Stomach smooth muscle (tissue), 2 donors: ENCODE results near the gene LONRF3.
"Not testable (repeated sequence)": the region's sequence is repeated elsewhere in the genome, so short reads cannot be mapped to it uniquely, and the experiment has no call there.

Experiments used
- H3K27ac ChIP-seq: one replicate; pipeline ENCODE4 v1.7.0; 2013; ENCODE audit warnings: mild to moderate bottlenecking, low read length, inconsistent platforms
- H3K27me3 ChIP-seq, 2 donors: one replicate each; pipeline ENCODE4 v1.7.0; 2013; ENCODE audit warnings: low read length in 2 of 2; ENCODE audit not compliant: insufficient read depth in 2 of 2, control insufficient read depth in 1 of 2
- H3K36me3 ChIP-seq, 2 donors: one replicate each; pipeline ENCODE4 v1.7.0; 2013; ENCODE audit warnings: low read length in 2 of 2; ENCODE audit not compliant: control insufficient read depth in 2 of 2, insufficient read depth in 2 of 2
- H3K4me1 ChIP-seq: one replicate; pipeline ENCODE4 v1.7.0; 2013; ENCODE audit warnings: low read length; ENCODE audit not compliant: control insufficient read depth, insufficient read depth
- H3K4me3 ChIP-seq, 2 donors: one replicate each; pipeline ENCODE4 v1.7.0; 2013; ENCODE audit warnings: low read length in 2 of 2
- H3K9ac ChIP-seq, 2 donors: one replicate each; pipeline ENCODE4 v1.7.0; 2013; ENCODE audit warnings: low read length in 2 of 2, mild to moderate bottlenecking in 1 of 2
- H3K9me3 ChIP-seq, 2 donors: one replicate each; pipeline ENCODE4 v1.7.0; 2013; ENCODE audit warnings: low read length in 2 of 2; ENCODE audit not compliant: control insufficient read depth in 2 of 2
- donor health status: healthy.
- donor health status: Pancreatic carcinoma.

Gene LONRF3

DNA sequence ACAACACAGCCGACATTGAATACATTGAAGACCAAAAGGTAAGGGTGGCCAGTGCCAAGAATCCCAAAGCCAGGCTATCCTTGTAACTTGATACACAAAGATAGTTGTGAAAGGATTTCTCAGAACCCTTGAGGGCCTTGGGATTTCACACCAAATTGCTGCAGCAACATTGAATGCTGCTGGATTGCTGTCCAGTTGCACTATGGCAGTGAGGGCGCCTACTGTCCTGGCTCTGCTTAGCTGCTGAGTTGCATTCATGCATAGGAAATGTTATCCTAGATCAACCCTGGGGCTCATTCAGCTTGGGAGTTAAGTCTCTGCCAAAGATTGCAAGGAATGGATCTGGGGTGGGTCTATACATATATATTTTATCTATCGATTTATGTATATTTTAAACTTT is 38.7 kb downstream of the LONRF3 start:
- Histone ChIP-seq H3K9ac (no peak overlapping the region), H3K36me3 (peaks cover 18 to 36% of the 10 kb centered on the region in 2 donors), H3K27ac (no peak overlapping the region), H3K4me1 (no peaks in the 10 kb centered on the region), H3K9me3 (peaks cover 0 to 2% of the 10 kb centered on the region in 2 donors), H3K27me3 (peaks cover 0 to 6% of the 10 kb centered on the region in 2 donors), H3K4me3 (no peak overlapping the region)

DNA sequence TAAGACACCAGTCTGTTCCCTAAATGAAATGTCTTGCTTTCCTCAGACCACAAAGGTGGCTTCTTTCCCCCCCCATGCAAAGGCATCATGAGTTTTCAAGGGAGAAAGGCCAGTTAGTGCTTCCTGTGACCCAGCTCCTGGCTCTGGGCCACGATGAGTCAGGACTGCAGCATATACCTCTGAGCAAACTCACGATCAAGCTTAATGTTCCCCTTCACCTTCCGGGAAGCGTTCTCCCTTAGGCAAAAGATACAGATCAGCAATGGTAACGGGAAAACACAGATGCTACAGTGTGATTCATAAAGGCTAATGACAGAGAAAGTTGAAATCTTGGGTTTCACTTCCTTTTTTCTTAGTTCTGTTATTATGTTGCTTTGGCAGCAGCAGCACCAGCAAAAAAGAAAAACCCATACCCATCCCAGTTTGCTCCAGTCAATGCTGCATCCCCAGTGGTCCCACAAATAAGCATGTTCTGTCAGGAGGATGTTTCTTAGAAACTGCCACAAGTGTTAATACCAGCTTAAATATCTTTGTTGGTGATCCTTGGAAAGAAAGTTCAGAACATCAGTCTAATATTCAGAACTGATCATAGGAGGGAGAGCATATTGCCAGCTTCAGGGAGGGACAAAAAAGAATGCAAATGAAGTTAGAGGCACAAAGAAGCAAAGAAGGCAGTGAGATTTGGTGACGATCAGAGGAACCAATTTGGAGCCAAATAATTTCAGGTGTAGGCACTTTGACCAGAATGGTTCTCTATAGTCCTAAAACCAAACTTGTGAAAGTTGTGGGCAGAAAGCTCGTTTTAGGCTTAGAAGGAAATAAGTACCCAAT is 41.2 kb downstream of the LONRF3 start:
- Histone ChIP-seq H3K27me3 (no peaks in the 10 kb centered on the region), H3K9ac (no peak overlapping the region), H3K36me3 (peaks cover 11 to 28% of the 10 kb centered on the region in 2 donors), H3K27ac (no peak overlapping the region), H3K4me1 (no peaks in the 10 kb centered on the region), H3K4me3 (no peak overlapping the region), H3K9me3 (peaks cover 0 to 2% of the 10 kb centered on the region in 2 donors)

DNA sequence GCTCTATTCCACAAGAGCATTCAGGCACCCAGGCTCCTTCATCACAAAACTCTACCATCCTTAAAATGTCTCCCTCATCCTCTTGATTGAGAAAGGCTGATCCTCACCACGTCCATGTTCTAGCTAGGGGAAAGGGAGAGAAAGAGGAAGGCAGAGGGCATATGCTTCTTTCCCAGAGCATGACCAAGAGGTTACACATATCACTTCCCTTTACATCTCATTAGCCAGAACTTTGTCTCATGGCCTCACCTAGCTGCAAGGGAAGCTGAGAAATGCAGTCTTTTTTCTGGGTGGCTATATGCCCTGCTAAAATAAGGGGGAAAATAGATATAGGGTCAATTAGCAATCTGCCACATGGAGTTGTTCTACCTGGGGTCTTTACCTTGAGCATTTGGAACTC is 42.7 kb downstream of the LONRF3 start:
- no peaks in the 10 kb centered on the region for H3K27me3 ChIP-seq
- H3K4me3 ChIP-seq = no peak overlapping the region
- H3K4me1 ChIP-seq = no peaks in the 10 kb centered on the region
- H3K9me3 ChIP-seq = peaks cover 0 to 2% of the 10 kb centered on the region in 2 donors
- no peak overlapping the region for H3K9ac ChIP-seq
- H3K27ac ChIP-seq = no peak overlapping the region
- H3K36me3 ChIP-seq = peaks cover 11 to 21% of the 10 kb centered on the region in 2 donors

DNA sequence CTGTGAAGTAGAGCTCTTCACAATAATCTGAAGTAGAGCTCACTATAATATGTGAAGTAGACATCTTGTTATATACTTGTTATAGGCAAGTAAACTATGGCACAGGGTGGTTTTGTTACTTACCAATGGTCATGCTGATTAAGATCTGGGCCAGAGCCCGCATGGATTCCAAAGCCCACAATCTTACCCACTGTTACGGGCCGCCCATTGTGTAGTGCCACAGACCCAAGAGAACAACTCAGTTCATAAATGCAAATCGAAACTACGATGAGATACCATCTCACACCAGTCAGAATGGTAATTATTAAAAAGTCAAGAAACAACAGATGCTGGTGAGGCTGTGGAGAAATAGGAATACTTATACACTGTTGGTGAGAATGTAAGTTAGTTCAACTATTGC is 51.5 kb downstream of the LONRF3 start:
- Histone ChIP-seq H3K9me3 (no peaks in the 10 kb centered on the region), H3K4me3 (no peak overlapping the region), H3K36me3 (no peaks in the 10 kb centered on the region), H3K9ac (no peak overlapping the region), H3K27ac (no peak overlapping the region), H3K27me3 (no peaks in the 10 kb centered on the region), H3K4me1 (no peaks in the 10 kb centered on the region)

DNA sequence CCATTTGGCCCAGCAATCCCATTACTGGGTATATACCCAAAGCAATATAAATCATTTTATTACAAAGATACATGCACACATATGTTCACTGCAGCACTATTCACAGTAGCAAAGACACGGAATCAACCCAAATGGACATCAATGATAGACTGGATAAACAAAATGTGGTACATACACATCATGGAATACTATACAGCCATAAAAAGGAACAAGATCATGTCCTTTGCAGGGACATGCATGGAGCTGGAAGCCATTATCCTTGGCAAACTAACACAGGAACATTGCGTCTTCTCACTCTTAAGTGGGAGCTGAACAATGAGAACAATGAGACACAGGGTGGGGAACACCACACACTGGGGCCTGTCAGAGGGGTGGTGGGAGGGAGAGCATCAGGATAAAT is 51.9 kb downstream of the LONRF3 start:
- H3K27me3 ChIP-seq, H3K36me3 ChIP-seq, H3K4me3 ChIP-seq, H3K27ac ChIP-seq, H3K4me1 ChIP-seq, H3K9ac ChIP-seq, H3K9me3 ChIP-seq: not testable (repeated sequence)

DNA sequence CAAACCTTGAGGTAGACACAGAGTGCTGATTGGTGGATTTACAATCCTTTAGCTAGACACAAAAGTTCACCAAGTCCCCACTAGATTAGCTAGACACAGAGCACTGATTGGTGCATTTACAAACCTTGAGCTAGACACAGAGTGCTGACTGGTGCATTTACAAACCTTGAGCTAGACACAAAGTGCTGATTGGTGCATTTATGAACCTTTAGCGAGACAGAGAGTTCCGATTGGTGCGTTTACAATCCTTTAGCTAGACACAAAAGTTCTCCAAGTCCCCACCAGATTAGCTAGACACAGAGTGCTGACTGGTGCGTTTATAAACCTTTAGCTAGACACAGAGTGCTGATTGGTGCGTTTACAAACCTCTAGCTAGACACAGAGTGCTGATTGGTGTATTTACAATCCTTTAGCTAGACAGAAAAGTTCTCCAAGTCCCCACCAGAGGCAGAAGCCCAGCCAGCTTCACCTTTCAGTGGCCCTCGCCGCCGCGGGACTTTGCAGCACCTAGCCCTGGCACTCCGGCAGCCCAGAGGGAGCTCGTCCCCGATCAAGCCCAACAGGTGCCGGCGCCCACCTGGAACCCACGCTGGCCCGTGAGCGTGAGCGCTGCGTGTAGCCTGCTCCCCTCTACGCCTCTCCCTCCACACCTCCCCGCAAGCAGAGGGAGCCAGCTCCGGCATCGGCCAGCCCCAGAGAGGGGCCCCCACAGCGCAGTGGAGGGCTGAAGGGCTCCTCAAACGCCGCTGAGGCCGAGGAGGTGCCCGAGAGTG is 53.7 kb downstream of the LONRF3 start:
- H3K27ac ChIP-seq, H3K4me3 ChIP-seq, H3K36me3 ChIP-seq, H3K9ac ChIP-seq, H3K4me1 ChIP-seq, H3K27me3 ChIP-seq, H3K9me3 ChIP-seq: not testable (repeated sequence)

DNA sequence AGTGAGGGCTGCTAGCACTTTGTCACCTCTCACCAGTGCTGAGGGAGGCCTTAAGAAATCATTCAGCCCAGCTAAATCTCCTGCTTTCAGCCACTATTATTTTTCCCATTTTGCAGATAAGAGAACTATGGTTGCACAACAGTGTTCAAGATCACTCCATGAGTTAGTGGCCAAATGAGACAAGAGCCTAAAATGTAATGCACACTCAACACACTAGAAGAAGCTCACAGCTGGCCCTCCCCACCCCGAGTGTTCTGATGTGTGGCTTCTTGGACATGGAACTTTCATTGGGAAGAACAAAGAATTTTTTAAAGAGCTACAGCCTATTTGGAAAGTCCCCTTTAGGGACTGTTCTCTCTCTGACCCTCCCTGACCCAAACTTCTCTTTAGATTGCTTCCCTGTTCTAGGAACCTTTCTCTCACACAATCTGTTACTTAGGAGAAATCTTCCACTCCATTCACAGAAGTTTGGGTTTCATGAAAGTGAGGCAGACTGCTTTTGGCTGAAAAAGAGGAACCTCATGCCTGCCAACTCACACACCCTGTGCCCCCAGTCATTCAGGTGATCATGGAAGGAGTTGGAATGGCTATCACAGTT is 54.4 kb downstream of the LONRF3 start:
- peaks cover 0 to 3% of the 10 kb centered on the region in 2 donors for H3K27me3 ChIP-seq
- H3K27ac ChIP-seq = no peak overlapping the region
- peaks cover 0 to 2% of the 10 kb centered on the region in 2 donors for H3K9me3 ChIP-seq
- no peaks in the 10 kb centered on the region for H3K4me1 ChIP-seq
- H3K9ac ChIP-seq = no peak overlapping the region
- H3K4me3 ChIP-seq = no peak overlapping the region
- H3K36me3 ChIP-seq = no peaks in the 10 kb centered on the region

DNA sequence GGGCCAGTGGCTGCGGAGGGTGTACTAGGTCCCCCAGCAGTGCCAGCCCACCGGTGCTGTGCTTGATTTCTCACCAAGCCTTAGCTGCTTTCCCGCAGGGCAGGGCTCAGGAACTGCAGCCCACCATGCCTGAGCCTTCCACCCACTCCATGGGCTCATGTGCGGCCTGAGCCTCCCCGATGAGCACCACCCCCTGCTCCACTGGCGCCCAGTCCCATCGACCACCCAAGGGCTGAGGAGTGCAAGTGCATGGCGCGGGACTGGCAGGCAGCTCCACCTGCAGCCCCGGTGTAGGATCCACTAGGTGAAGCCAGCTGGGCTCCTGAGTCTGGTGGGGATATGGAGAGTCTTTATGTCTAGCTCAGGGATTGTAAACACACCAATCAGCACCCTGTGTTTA is 55.2 kb downstream of the LONRF3 start:
- H3K4me1 ChIP-seq, H3K36me3 ChIP-seq, H3K27ac ChIP-seq, H3K9me3 ChIP-seq, H3K4me3 ChIP-seq, H3K9ac ChIP-seq, H3K27me3 ChIP-seq: not testable (repeated sequence)

DNA sequence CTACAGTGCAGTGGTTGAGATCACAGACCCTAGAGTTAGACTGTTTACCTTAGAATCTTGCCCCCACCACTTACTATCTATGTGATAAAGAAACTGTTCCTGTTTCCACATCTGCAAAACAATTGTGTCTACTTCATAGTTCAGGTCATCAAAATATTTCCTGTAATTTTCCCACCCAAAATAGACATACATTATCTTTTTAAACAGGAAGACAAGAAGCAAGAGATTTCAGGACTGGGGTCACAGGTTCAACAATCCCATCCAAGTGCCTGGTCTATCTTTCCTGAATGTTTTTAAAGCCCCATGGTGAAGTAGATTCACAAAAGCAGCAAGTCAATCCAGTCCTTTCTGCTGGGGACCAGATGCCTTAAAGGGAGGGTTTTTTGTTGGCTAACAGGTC is 56.6 kb downstream of the LONRF3 start:
- H3K9me3 ChIP-seq = peaks cover 0 to 3% of the 10 kb centered on the region in 2 donors
- H3K36me3 ChIP-seq = no peaks in the 10 kb centered on the region
- H3K9ac ChIP-seq = no peak overlapping the region
- H3K4me1 ChIP-seq = no peaks in the 10 kb centered on the region
- no peak overlapping the region for H3K27ac ChIP-seq
- H3K27me3 ChIP-seq = peaks cover 0 to 3% of the 10 kb centered on the region in 2 donors
- H3K4me3 ChIP-seq = no peak overlapping the region

DNA sequence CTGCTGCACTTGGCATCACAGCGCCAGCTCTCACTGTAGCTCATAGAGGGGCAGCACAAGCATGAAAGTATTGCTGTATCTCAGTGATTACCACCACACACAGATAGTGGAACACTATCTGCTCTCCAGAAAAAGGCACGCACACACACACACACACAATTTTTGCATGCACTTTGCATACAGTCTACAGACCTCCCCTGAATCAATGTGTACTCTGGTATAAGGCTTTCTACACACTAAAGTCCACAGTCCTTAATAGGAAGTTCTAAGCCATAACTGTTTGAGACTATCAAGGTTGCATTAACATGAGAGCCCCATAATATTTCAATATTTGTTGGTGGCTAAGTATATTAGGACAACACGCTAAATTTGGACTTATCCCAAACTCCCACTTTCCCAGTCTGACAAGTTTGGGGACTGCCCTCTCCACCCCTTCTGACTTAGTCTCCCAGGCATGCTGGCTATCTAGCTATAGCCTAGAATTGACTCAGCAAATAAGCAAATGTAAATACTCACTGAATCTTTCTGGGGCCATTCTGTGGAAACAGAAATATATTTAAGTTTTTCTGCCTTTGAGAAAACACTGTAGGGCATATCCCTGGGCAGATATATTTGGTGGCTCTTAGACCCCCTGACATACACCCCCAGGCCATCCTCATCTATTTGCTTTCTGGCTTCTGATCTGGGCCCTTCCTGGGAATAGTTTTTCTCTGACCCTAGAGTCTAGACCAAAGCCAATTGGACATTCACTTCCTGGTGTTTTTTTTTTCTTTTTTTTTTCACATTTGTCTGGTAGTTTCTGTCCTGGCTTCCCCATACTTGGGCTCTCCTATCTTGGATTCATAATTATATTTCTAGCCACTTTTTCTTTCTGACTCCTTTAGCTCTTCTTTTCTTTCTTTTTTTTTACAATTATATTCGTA is 62.0 kb downstream of the LONRF3 start:
- Histone ChIP-seq H3K27ac (no peak overlapping the region), H3K4me3 (no peak overlapping the region), H3K27me3 (peaks cover 0 to 3% of the 10 kb centered on the region in 2 donors), H3K36me3 (no peaks in the 10 kb centered on the region), H3K9ac (no peak overlapping the region), H3K9me3 (peaks cover 0 to 3% of the 10 kb centered on the region in 2 donors), H3K4me1 (peaks cover 11% of the 10 kb centered on the region)
